SK-N-MC (cell line): ENCODE results near the gene UBR7.

Experiments
- DNase-seq: peaks from one replicate; pipeline ENCODE4 v3.0.0-alpha.2; 2011; ENCODE audit warnings: low read depth, low spot score
- H3K27ac ChIP-seq: fragments of 200-600 bp; sonication (generic); 2 replicates; pipeline ENCODE4 v1.5.1; 2016; ENCODE audit warnings: mixed run types
- H3K36me3 ChIP-seq: fragments of 200-600 bp; sonication (generic); 2 replicates; pipeline ENCODE4 v1.6.1; 2017; ENCODE audit warnings: antibody characterized with exemption, low read length, mixed read lengths; ENCODE audit not compliant: insufficient read depth
- H3K4me3 ChIP-seq: fragments of 200-600 bp; sonication (generic); 2 replicates; pipeline ENCODE4 v1.5.1; 2016
- H3K9ac ChIP-seq: fragments of 200-600 bp; sonication (generic); 2 replicates; pipeline ENCODE4 v1.8.0; 2017; ENCODE audit warnings: mixed run types, mixed read lengths; ENCODE audit not compliant: insufficient read length
- H3K9me3 ChIP-seq: fragments of 200-600 bp; sonication (generic); 2 replicates; pipeline ENCODE4 v1.6.1; 2017; ENCODE audit warnings: low read depth, mild to moderate bottlenecking, antibody characterized with exemption, low read length, moderate library complexity, mixed read lengths
- EZH2 ChIP-seq: fragments of 200-600 bp; sonication (generic); IDR thresholded peaks from one replicate; pipeline ENCODE4 v1.6.1; 2017; ENCODE audit warnings: antibody characterized with exemption
- FOXP2 ChIP-seq: optimal IDR thresholded peaks from 2 replicates; pipeline ENCODE3; 2011; ENCODE audit warnings: mild to moderate bottlenecking, moderate library complexity; ENCODE audit not compliant: insufficient read depth; ENCODE audit errors: extremely low read length, control extremely low read depth
- POLR2AphosphoS5 ChIP-seq: IDR thresholded peaks from 2 replicates; pipeline ENCODE4 v1.6.1; 2012; ENCODE audit warnings: mild to moderate bottlenecking, low read depth, low read length, borderline replicate concordance

UBR7 gene

GRCh38 chr14:93195316-93195999 lies 11.6 kb upstream of the UBR7 start:
- no peak overlapping the region for H3K9ac ChIP-seq
- no peaks in the 10 kb centered on the region for H3K36me3 ChIP-seq
- DNase-seq, result no peak
- no peak overlapping the region for H3K27ac ChIP-seq
- TF ChIP-seq EZH2 (no peak), POLR2AphosphoS5 (no peak), FOXP2 (no peak)
- no peaks in the 10 kb centered on the region for H3K9me3 ChIP-seq
- H3K4me3 ChIP-seq, result no peak overlapping the region

GRCh38 chr14:93199031-93199430 lies 8.0 kb upstream of the UBR7 start:
- no peak for TF ChIP-seq POLR2AphosphoS5
- no peak for TF ChIP-seq EZH2
- TF ChIP-seq FOXP2, result no peak
- no peak overlapping the region for H3K9ac ChIP-seq
- 0 out of 2 replicates have a peak overlapping the region, but pooled peaks have one; percentile 10 for H3K27ac ChIP-seq
- DNase-seq, result no peak
- H3K9me3 ChIP-seq, result no peaks in the 10 kb centered on the region
- no peak overlapping the region for H3K4me3 ChIP-seq
- H3K36me3 ChIP-seq, result peaks cover 5% of the 10 kb centered on the region; the same call in 1 of the 2 replicates

GRCh38 chr14:93200553-93200952 lies 6.5 kb upstream of the UBR7 start:
- H3K27ac ChIP-seq, result no peak overlapping the region
- TF ChIP-seq POLR2AphosphoS5 (no peak), FOXP2 (no peak), EZH2 (no peak)
- no peak for DNase-seq

GRCh38 chr14:93201155-93201704 lies 5.8 kb upstream of the UBR7 start:
- Histone ChIP-seq H3K36me3 (peaks cover 8% of the 10 kb centered on the region), H3K9me3 (no peaks in the 10 kb centered on the region), H3K9ac (no peak overlapping the region), H3K27ac (no peak overlapping the region), H3K4me3 (no peak overlapping the region)
- no peak for TF ChIP-seq POLR2AphosphoS5
- no peak for TF ChIP-seq FOXP2
- TF ChIP-seq EZH2, result no peak
- no peak for DNase-seq

More at GRCh38 chr14:93200553-93200952, 6.5 kb upstream of the UBR7 start:
- H3K9ac ChIP-seq, result no peak overlapping the region
- H3K9me3 ChIP-seq, result no peaks in the 10 kb centered on the region
- peaks cover 8% of the 10 kb centered on the region for H3K36me3 ChIP-seq
- H3K4me3 ChIP-seq, result no peak overlapping the region

- no peak for DNase-seq
- no peaks in the 10 kb centered on the region for H3K9me3 ChIP-seq
- peak overlapping the region; percentile 100 for H3K4me3 ChIP-seq
- TF ChIP-seq POLR2AphosphoS5 (no peak), FOXP2 (no peak), EZH2 (no peak)
- peaks cover 34% of the 10 kb centered on the region for H3K36me3 ChIP-seq
- H3K9ac ChIP-seq, result peak overlapping the region; percentile 84
- H3K27ac ChIP-seq, result peak overlapping the region; percentile 56; the same call in 1 of the 2 replicates
Observed at GRCh38 chr14:93207468-93208308, 632 bp downstream of the UBR7 start.

GRCh38 chr14:93212432-93212831 lies 5.4 kb downstream of the UBR7 start:
- DNase-seq, result no peak
- Histone ChIP-seq H3K27ac (no peak overlapping the region), H3K36me3 (peaks cover 68% of the 10 kb centered on the region), H3K9ac (no peak overlapping the region), H3K4me3 (no peak overlapping the region), H3K9me3 (no peaks in the 10 kb centered on the region)
- no peak for TF ChIP-seq FOXP2
- no peak for TF ChIP-seq POLR2AphosphoS5
- TF ChIP-seq EZH2, result no peak

GRCh38 chr14:93214598-93214997 lies 7.5 kb downstream of the UBR7 start:
- H3K36me3 ChIP-seq, result peaks cover 81% of the 10 kb centered on the region
- no peak overlapping the region for H3K9ac ChIP-seq
- no peak for TF ChIP-seq FOXP2
- TF ChIP-seq POLR2AphosphoS5, result no peak
- no peak for TF ChIP-seq EZH2
- H3K27ac ChIP-seq, result no peak overlapping the region
- DNase-seq, result no peak
- H3K9me3 ChIP-seq, result no peaks in the 10 kb centered on the region
- no peak overlapping the region for H3K4me3 ChIP-seq
